Cardiac fibroblast (primary cell): ENCODE results near the gene ASTN2.
"Not testable (repeated sequence)": the region's sequence is repeated elsewhere in the genome, so short reads cannot be mapped to it uniquely, and the experiment has no call there.

Experiments
- DNase-seq, 2 donors: peaks; one replicate each; pipeline versions ENCODE4 v3.0.0 to v3.0.0-alpha.2; 2010; ENCODE audit warnings: low read depth in 2 of 2
- H3K4me3 ChIP-seq, 2 donors: replicated peaks in 1 of 2; 1 replicate in 1 of 2; 2 replicates in 1 of 2; pipeline ENCODE4 v1.5.1; 2011; ENCODE audit warnings: low read depth in 2 of 2, low read length in 2 of 2, mild to moderate bottlenecking in 2 of 2, moderate library complexity in 1 of 2
- CTCF ChIP-seq: IDR thresholded peaks from one replicate; pipeline ENCODE4 v1.5.1; 2011; ENCODE audit warnings: low read depth, mild to moderate bottlenecking, low read length, inconsistent platforms

The ASTN2 gene

GRCh38 chr9:116842658-116843057 is 572.2 kb downstream of the ASTN2 start:
- H3K4me3 ChIP-seq = no peak overlapping the region
- no peak for DNase-seq
- no peak for TF ChIP-seq CTCF

- not testable (repeated sequence) for H3K4me3 ChIP-seq, DNase-seq
These were observed 576.4 kb downstream of the ASTN2 start for GRCh38 chr9:116838468-116838867.

GRCh38 chr9:116837018-116837989 is 577.6 kb downstream of the ASTN2 start:
- no peak for TF ChIP-seq CTCF
- no peak for DNase-seq
- H3K4me3 ChIP-seq = no peak overlapping the region

- not testable (repeated sequence) for DNase-seq, H3K4me3 ChIP-seq
These were observed 584.5 kb downstream of the ASTN2 start for GRCh38 chr9:116830321-116830720.

GRCh38 chr9:116821633-116822229 is 593.1 kb downstream of the ASTN2 start:
- no peak for TF ChIP-seq CTCF
- H3K4me3 ChIP-seq = no peak overlapping the region
- DNase-seq = no peak

- DNase-seq = no peak
- H3K4me3 ChIP-seq = no peak overlapping the region
- TF ChIP-seq CTCF = no peak
These were observed 595.7 kb downstream of the ASTN2 start for GRCh38 chr9:116819116-116819515.

- no peak for DNase-seq
- H3K4me3 ChIP-seq = no peak overlapping the region
- no peak for TF ChIP-seq CTCF
These were observed 597.1 kb downstream of the ASTN2 start for GRCh38 chr9:116817762-116818161.
